Occipital lobe (tissue), 2 donors: ENCODE data around the gene DNAI1. TPM values are rescaled to one million over a fixed set of nuclear protein-coding genes. Genes with fewer than 3 reads are reported as not detected.
"Not testable (repeated sequence)": the region's sequence is repeated elsewhere in the genome, so short reads cannot be mapped to it uniquely, and the experiment has no call there.

ENCODE experiments used
- DNase-seq: peaks from one replicate; lab custom pipeline; 2025; lab: John Stamatoyannopoulos, UW
- total RNA-seq: library from RNA; depleted of rRNA; stranded (reverse); fragments of >200 nt; gene quantifications from one replicate; pipeline ENCODE4 v1.2.3, GENCODE V29; 2014

The DNAI1 gene
- total RNA-seq, 1 donor from 2014 or later, result 0.78 TPM

DNA sequence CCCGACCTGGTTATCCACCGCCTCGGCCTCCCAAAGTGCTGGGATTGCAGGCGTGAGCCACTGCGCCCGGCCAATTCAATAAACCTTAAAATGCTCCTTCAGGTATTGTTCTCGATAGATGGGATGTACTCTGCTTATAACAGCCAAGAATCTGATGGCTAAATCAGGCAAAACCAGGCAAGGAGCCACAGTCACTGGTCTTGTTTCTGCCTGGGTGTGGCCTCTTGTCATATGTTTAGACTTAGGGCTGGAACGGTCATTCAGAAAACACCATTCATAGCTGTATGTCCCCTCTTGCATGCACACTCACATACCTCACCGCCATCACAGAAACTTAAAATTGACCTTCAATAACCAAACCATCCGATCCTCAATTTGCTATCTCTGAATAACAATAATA is 8.0 kb upstream of the DNAI1 start:
- DNase-seq, result no peak

DNA sequence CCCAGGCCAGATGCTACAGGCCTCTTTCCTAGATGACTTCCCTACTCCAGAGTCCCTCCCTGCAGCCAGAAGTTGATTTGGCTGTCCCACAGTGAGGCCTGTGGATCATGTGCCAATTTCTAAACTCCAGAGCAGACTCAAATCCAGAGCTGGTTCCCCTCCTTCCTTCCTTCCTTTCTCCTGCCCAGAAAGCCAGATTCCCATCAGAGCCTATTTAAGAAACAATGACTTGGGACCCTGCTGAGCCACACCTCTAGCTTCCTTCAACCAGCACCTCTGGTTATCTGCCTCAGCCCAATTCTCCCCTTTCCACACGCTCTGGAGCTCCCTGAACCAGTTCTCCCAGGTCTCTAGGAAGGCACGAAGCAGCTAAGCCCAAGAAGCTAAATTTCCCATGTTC is 7.5 kb upstream of the DNAI1 start:
- DNase-seq, result no peak

DNA sequence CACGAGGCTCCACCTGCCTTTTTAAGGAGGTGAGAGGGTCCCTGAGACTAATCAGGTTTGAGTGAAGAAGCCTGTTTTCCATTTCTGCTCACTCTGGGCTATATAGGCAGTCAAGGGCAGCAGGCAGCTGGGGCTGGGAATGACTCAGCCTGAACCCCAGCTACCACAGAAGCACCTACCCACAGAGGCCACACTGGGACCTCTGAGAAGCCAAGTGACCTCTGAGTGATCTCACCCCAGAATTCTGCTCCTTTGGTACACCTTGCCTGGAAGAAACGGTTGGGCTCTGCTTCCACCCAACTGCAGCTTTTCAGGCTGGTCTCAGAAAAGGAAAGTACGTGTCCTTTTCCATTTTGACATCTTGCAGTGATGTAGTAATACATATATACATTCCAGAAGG is 7.1 kb upstream of the DNAI1 start:
- DNase-seq, result no peak

DNA sequence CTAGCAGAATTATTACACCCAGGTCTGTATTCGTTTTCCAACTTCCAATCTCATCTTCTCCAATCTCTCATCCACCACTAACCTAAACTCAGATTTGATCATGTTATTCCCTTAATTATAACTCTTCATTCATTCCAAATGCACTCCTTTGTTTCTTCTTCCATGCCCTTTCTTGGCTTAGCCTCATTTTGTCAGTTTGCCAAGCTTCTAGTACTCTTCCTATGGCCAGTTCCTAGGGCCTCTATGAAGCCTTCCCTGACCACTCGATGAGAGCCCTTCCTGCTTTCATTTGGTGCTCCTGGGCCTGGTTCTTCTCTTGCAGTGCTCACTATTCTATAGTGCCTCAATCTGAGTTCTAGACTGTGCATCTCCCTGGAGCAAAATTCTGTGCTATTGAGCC is 6.0 kb upstream of the DNAI1 start:
- DNase-seq, result no peak

GRCh38 chr9:34454571-34455065 is 4.0 kb upstream of the DNAI1 start:
- DNase-seq, result no peak

GRCh38 chr9:34456151-34456550 is 2.5 kb upstream of the DNAI1 start:
- DNase-seq, result no peak

DNA sequence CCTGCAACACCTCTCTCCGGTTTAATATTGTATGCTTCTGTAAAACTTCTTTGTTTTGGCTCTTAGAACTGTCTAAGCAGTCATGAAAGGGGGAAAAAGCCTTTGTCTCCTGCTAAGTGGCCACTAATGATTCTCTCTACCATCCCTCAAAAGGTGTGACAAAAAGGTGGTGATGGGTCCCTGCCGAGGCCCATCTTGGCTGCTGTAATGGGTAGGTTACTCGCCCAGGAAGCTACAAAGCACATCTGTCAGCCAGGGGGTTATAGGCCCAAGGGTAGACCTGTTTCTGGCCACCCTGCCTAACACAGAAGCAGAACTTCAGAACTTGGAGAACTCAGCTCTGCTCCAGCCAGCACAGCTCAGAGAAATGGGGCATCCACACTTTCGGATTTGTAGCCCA is 1.9 kb upstream of the DNAI1 start:
- DNase-seq, result no peak

- DNase-seq, result peak; percentile 69
These were observed 1.2 kb upstream of the DNAI1 start for GRCh38 chr9:34457266-34458012.

DNA sequence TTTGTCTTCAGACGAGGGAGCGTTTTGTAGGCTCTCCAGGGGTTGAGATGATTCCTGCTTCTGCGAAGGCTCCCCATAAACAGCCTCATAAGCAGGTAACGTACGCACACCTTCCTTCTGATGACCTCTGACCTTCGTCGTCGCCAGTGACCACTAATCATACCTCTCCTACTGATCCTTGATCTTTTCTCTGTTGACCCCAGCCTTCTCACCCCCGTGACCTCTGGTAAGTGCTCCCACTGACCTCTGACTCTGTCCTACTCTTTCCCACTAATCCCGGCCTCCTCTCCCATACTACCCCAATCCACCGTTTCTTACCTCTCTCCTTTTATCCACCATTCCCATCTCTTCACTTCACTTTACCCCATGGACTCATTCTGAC is 345 bp downstream of the DNAI1 start:
- DNase-seq, result no peak

- DNase-seq, result no peak
These were observed 751 bp downstream of the DNAI1 start for GRCh38 chr9:34459356-34459755.

- no peak for DNase-seq
These were observed 1.3 kb downstream of the DNAI1 start for GRCh38 chr9:34459941-34460340.

GRCh38 chr9:34463098-34463900 is 4.7 kb downstream of the DNAI1 start:
- DNase-seq, result peak; percentile 58

- DNase-seq, result no peak
These were observed 5.3 kb downstream of the DNAI1 start for GRCh38 chr9:34463901-34464232.

DNA sequence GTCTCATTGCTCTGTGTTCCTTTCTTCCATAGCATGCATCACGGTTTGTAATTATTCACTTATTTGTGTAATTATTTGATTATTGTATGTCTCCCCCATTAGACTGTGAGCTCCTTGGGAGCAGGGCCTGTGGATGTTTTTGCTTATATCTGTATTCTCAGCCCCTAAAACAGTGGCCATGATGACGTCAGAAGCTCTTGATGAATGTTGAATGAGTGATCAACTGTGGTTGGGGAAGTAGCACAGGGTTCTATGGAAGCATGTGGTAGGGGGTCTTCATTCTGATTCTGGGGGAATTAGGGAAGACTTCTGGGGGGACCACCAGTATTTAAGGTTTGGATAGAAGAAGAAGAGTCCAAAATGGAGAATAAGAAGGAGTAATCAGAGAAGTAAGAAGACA is 6.0 kb downstream of the DNAI1 start:
- DNase-seq, result no peak

DNA sequence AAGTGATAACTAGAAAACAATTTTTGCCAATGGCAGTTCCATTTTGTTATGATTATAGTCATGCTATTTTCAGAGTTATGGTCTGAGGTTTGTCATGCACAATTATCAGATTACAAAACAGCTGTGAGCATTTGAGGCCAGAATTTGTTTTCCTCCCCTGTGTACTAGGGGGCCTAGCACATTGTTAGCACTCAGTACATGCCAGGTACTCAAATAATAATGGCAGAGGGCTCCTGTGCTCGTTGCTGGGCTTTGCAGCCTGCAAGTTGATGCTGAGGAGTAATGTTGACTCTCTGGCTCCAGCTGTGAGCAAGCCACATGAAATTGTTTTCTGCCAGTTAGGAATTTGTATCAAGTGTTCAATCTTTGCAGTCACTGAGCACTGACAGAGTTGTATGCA is 6.9 kb downstream of the DNAI1 start:
- no peak for DNase-seq

DNA sequence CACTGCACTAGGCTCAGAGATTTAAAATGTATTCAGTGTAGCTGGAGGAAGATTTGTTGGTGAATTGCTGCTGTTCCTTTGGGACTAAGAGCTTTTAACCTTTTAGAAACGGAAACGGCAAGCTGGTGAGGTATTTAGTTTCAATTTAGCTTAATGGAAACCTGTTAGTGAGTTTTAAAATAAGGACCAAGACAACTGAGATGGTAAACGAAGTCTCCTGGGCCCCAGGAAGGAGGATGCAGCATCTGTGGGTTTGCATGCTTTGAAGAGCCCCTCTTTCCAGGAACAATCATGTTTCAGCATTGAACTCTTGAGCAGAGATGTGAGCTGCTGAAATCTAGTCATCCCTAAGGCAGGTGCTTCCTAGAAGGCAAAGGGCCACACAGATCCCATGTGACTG is 16.5 kb downstream of the DNAI1 start:
- no peak for DNase-seq

- no peak for DNase-seq
These were observed 18.9 kb downstream of the DNAI1 start for GRCh38 chr9:34477541-34477940.

- no peak for DNase-seq
These were observed 20.8 kb downstream of the DNAI1 start for GRCh38 chr9:34479431-34479866.

- not testable (repeated sequence) for DNase-seq
These were observed 23.0 kb downstream of the DNAI1 start for GRCh38 chr9:34481620-34482019.

- DNase-seq, result not testable (repeated sequence)
These were observed 24.1 kb downstream of the DNAI1 start for GRCh38 chr9:34482746-34483145.

DNA sequence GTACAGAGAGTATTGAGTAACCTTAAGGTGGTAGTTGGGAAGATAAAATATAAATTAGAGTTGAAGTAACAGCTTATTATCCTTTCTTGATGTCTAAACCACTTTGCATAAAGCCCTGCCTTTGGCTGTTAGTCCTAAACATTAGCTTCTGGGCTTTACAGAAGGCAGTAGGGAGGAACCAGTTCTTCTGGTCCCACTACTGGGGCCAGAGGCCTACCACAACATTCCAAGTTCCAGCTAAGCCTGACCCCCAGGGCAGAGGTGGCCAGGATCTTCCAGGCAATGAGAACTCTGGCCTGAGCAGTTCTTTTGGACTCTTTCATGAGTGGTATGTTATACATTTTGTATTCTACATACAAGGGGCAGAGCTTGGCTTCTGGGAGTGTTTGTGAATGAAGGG is 26.1 kb downstream of the DNAI1 start:
- DNase-seq, result no peak

DNA sequence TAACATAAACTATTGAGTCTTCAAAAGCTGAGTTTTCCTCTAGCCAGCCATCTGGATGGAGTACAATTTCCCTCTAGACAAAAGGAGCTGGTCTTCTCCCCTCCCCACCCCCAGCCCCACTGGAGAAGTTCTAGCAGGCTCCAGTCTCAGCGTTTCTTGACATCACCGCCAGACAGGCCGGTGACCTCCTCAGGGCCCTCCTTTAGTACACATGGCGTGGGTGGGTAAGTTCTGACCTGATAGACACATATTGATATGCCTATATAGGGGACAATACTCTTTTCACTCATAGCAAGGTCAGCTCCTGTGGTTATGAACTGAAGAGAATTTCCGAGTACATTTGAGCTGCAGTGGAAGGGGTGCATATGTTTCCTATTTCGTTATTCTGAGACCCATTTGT is 27.2 kb downstream of the DNAI1 start:
- no peak for DNase-seq

DNA sequence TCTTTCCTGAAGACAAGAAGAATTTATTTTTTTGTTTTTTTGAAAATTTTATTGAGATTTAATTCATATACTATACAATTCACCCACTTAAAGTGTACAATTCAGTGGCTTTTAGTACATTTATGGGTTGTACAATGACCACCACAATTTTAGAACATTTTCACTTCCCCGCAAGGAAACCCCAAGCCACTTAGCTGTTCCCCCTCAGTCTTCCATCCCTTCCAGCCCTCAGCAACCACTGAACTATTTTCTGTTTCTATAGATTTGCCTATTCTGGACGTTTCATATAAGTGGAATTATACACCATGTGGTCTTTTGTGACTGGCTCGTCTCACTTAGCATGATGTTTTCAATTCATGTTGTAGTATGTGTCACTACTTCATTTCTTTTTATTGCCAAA is 28.0 kb downstream of the DNAI1 start:
- DNase-seq, result no peak
